Measurements from ENCODE around the gene NUDC. TPM values are rescaled to one million over a fixed set of nuclear protein-coding genes. Genes with fewer than 3 reads are reported as not detected.

Gene NUDC
- total RNA-seq, 1 experiment from 2014 or later = 118 TPM

- H3K4me1 Mint-ChIP-seq = peaks cover 11% of the 10 kb centered on the region
- H3K27me3 Mint-ChIP-seq (ENCODE audit: low read depth) = no peaks in the 10 kb centered on the region
- ChIA-PET POLR2A (no interaction called here), CTCF (no interaction called here)
- ATAC-seq = no peak
- H3K36me3 Mint-ChIP-seq = peaks cover 28% of the 10 kb centered on the region
- no peak overlapping the region for H3K4me3 Mint-ChIP-seq
- TF ChIP-seq, protein P1, sequence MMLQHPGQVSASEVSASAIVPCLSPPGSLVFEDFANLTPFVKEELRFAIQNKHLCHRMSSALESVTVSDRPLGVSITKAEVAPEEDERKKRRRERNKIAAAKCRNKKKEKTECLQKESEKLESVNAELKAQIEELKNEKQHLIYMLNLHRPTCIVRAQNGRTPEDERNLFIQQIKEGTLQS (CRISPR knock-in tag; conservative IDR thresholded peaks at IDR 0.05) = no peak
- no peak for TF ChIP-seq FOXJ3 (CRISPR knock-in tag; IDR thresholded peaks at IDR 0.05; ENCODE audit: borderline replicate concordance)
- TF ChIP-seq PRDM15 (CRISPR knock-in tag; IDR thresholded peaks at IDR 0.05) = no peak
- TF ChIP-seq MYBL2 (CRISPR knock-in tag; IDR thresholded peaks at IDR 0.05) = no peak
- TF ChIP-seq, protein P2, sequence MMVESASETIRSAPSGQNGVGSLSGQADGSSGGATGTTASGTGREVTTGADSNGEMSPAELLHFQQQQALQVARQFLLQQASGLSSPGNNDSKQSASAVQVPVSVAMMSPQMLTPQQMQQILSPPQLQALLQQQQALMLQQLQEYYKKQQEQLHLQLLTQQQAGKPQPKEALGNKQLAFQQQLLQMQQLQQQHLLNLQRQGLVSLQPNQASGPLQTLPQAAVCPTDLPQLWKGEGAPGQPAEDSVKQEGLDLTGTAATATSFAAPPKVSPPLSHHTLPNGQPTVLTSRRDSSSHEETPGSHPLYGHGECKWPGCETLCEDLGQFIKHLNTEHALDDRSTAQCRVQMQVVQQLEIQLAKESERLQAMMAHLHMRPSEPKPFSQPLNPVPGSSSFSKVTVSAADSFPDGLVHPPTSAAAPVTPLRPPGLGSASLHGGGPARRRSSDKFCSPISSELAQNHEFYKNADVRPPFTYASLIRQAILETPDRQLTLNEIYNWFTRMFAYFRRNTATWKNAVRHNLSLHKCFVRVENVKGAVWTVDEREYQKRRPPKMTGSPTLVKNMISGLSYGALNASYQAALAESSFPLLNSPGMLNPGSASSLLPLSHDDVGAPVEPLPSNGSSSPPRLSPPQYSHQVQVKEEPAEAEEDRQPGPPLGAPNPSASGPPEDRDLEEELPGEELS (CRISPR knock-in tag; IDR thresholded peaks at IDR 0.05) = no peak
- no peak for TF ChIP-seq RORB (CRISPR knock-in tag; IDR thresholded peaks at IDR 0.05)
- no peak for TF ChIP-seq OVOL2 (CRISPR knock-in tag; IDR thresholded peaks at IDR 0.05; ENCODE audit: borderline replicate concordance)
- no peak for TF ChIP-seq TCF7 (CRISPR knock-in tag; IDR thresholded peaks at IDR 0.05; ENCODE audit: low read depth)
- TF ChIP-seq NFYB (CRISPR knock-in tag; conservative IDR thresholded peaks at IDR 0.05; ENCODE audit: low read depth) = no peak
- no peak for TF ChIP-seq SMAD3 (CRISPR knock-in tag; IDR thresholded peaks at IDR 0.05; ENCODE audit: borderline replicate concordance)
- no peak for TF ChIP-seq JAZF1 (CRISPR knock-in tag; IDR thresholded peaks at IDR 0.05)
- no peak for TF ChIP-seq TEAD4 (CRISPR knock-in tag; IDR thresholded peaks at IDR 0.05)
- TF ChIP-seq, protein P3, sequence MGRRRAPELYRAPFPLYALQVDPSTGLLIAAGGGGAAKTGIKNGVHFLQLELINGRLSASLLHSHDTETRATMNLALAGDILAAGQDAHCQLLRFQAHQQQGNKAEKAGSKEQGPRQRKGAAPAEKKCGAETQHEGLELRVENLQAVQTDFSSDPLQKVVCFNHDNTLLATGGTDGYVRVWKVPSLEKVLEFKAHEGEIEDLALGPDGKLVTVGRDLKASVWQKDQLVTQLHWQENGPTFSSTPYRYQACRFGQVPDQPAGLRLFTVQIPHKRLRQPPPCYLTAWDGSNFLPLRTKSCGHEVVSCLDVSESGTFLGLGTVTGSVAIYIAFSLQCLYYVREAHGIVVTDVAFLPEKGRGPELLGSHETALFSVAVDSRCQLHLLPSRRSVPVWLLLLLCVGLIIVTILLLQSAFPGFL (CRISPR knock-in tag; IDR thresholded peaks at IDR 0.05; ENCODE audit: borderline replicate concordance) = no peak
- TF ChIP-seq MXD4 (CRISPR knock-in tag; IDR thresholded peaks at IDR 0.05; ENCODE audit: borderline replicate concordance) = no peak
- no peak for TF ChIP-seq ZNF219 (CRISPR knock-in tag; IDR thresholded peaks at IDR 0.05; ENCODE audit: borderline replicate concordance)
- H3K9me3 Mint-ChIP-seq = no peaks in the 10 kb centered on the region
- H3K27ac Mint-ChIP-seq = no peak overlapping the region
- DNase-seq (ENCODE audit: low spot score) = no peak
Measured at GRCh38 chr1:26897351-26897750, 24.2 kb upstream of the NUDC start.

DNA sequence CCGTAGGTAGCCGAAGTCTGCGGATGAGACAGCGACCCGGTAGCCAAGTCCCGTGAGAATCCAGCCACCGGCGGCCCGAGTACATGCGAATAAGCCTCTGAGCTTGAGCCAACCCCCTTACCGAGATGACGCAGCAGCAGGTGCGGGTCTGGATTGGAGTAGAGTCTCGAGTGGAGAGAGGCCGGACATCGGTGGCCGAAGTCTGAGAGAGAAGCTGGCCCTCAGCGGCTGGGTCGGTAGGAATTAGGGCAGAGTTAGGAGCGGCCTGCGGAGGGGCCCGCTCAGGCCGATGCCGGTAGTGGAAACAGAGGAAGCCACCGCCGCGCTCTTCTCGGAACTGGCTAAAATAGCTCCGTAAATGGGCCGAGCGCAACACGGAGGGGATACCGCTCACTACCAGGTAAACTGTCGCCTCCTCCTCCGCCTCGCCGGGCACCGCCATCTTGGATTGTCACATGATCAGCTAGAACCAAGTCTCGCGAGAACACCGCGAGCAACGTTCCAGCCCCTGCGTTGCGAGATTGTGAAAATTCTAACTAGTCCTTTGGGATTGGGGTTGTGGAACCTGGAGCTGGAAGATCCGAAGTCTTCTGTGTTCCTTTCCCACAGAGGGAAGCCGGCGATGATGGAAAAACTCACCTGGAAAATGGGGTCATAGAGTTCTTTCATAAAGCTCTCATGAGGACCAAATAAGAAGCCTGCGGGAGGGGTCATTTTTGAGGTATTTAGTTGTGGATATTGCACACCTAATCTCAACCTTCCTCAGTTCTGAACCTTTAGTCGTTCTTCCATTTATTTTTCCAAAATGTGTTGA lies 21.3 kb upstream of the NUDC start, which contains the start of gene GPATCH3:
Gene GPATCH3, minus strand, starts transcription at position 467 of the 814 bp plus-strand sequence. Its CDS starts 25 bp downstream, at position 442.
- CTCF ChIA-PET = interaction anchor here (0.7 to 2.9 kb wide), 7 partner anchors 10 to 197 kb away, joined by 3 to 11 read pairs (median 3); partner anchors contain the start of genes GPN2 and NR0B2
- peak; percentile 67; the same call in 1 of the 2 replicates for TF ChIP-seq FOXK1 (CRISPR knock-in tag; IDR thresholded peaks at IDR 0.05)
- TF ChIP-seq SMAD4 (CRISPR knock-in tag; IDR thresholded peaks at IDR 0.05) = no peak
- no peak for TF ChIP-seq NFATC4 (CRISPR knock-in tag; IDR thresholded peaks at IDR 0.05)
- no peak for TF ChIP-seq ZNF121 (CRISPR knock-in tag; IDR thresholded peaks at IDR 0.05)
- TF ChIP-seq RELA (CRISPR knock-in tag; IDR thresholded peaks at IDR 0.05; ENCODE audit: borderline replicate concordance) = no peak
- peak; percentile 78; the same call in 1 of the 2 replicates for TF ChIP-seq ZNF416 (CRISPR knock-in tag; IDR thresholded peaks at IDR 0.05)
- TF ChIP-seq HMGA2 (CRISPR knock-in tag; IDR thresholded peaks at IDR 0.05) = no peak
- TF ChIP-seq JUN (CRISPR knock-in tag; IDR thresholded peaks at IDR 0.05) = no peak
- TF ChIP-seq CREM (CRISPR knock-in tag; IDR thresholded peaks at IDR 0.05) = peak; percentile 56; the same call in 1 of the 2 replicates
- TF ChIP-seq FOXP1 (CRISPR knock-in tag; IDR thresholded peaks at IDR 0.05; ENCODE audit: borderline replicate concordance) = peak; percentile 49; the same call in 1 of the 2 replicates
- TF ChIP-seq ZNF232 (CRISPR knock-in tag; IDR thresholded peaks at IDR 0.05) = peak; percentile 84; the same call in 1 of the 2 replicates
- TF ChIP-seq SMAD3 (CRISPR knock-in tag; IDR thresholded peaks at IDR 0.05; ENCODE audit: borderline replicate concordance) = peak; percentile 69; the same call in 1 of the 2 replicates
- no peak for TF ChIP-seq ZSCAN18 (CRISPR knock-in tag; IDR thresholded peaks at IDR 0.05)

More for the DNA sequence above, 21.3 kb upstream of the NUDC start, which contains the start of gene GPATCH3:
- POLR2A ChIA-PET = interaction anchor here (0.5 to 1.8 kb wide), 6 partner anchors 10 to 668 kb away, joined by 3 to 15 read pairs (median 3); partner anchors contain the start of genes GPN2 and NUDC
- Mint-ChIP-seq H3K27ac (peak within 1 kb of the TSS; percentile 98), H3K36me3 (peaks cover 10% of the 10 kb centered on the region), H3K9me3 (no peaks in the 10 kb centered on the region), H3K4me1 (peaks cover 11% of the 10 kb centered on the region), H3K4me3 (peak within 1 kb of the TSS; percentile 95), H3K27me3 (ENCODE audit: low read depth) (no peaks in the 10 kb centered on the region; the same call in 1 of the 2 replicates)
- peak; percentile 92 for ATAC-seq
- DNase-seq (ENCODE audit: low spot score) = peak; percentile 94
